Lung (tissue), 12 donors: Measurements from ENCODE around the gene NKD2. TPM values are rescaled to one million over a fixed set of nuclear protein-coding genes. Genes with fewer than 3 reads are reported as not detected.

Experiments
- ATAC-seq: fragments of 200-7000 bp; cut with Tn5 transposase; one replicate; pipeline ENCODE4 v1.9.1; 2020; ENCODE audit warnings: moderate number of reproducible peaks; ENCODE audit not compliant: insufficient read depth, low FRiP score
- DNase-seq, 3 donors: peaks; one replicate each; pipeline ENCODE4 v3.0.0-alpha.2; 2013 to 2017
- H3K27ac ChIP-seq, 2 donors: one replicate each; pipeline ENCODE4 v1.5.1; 2013; ENCODE audit warnings: mild to moderate bottlenecking in 2 of 2, moderate library complexity in 2 of 2, control low read depth in 1 of 2, inconsistent platforms in 1 of 2, low read depth in 1 of 2, low read length in 1 of 2
- H3K27me3 ChIP-seq, 3 donors: one replicate each; pipeline ENCODE4 v1.5.1; 2013; ENCODE audit warnings: low read length in 2 of 3; ENCODE audit not compliant: control insufficient read depth in 3 of 3, insufficient read depth in 3 of 3
- H3K36me3 ChIP-seq, 4 donors: one replicate each; pipeline ENCODE4 v1.5.1; 2013; ENCODE audit warnings: low read length in 4 of 4, mild to moderate bottlenecking in 1 of 4, moderate library complexity in 1 of 4; ENCODE audit not compliant: control insufficient read depth in 4 of 4, insufficient read depth in 4 of 4
- H3K4me1 ChIP-seq, 5 donors: one replicate each; pipeline ENCODE4 v1.5.1; 2013; ENCODE audit warnings: low read length in 5 of 5, mild to moderate bottlenecking in 2 of 5, moderate library complexity in 1 of 5; ENCODE audit not compliant: control insufficient read depth in 5 of 5, insufficient read depth in 5 of 5
- H3K4me3 ChIP-seq: one replicate; pipeline ENCODE4 v1.5.1; 2013; ENCODE audit warnings: mild to moderate bottlenecking, control low read depth, moderate library complexity
- H3K9ac ChIP-seq, 2 donors: one replicate each; pipeline ENCODE4 v1.5.1; 2013; ENCODE audit warnings: low read length in 2 of 2, control low read depth in 1 of 2; ENCODE audit not compliant: insufficient read depth in 1 of 2
- H3K9me3 ChIP-seq, 4 donors: one replicate each; pipeline ENCODE4 v1.5.1; 2013; ENCODE audit warnings: low read length in 3 of 4, mild to moderate bottlenecking in 1 of 4, moderate library complexity in 1 of 4; ENCODE audit not compliant: control insufficient read depth in 4 of 4, insufficient read depth in 3 of 4
- WGBS, 2 donors: extraction: QIAGEN DNeasy Blood & Tissue Kit; methylation state at CpG; one replicate each; pipeline ENCODE4 v1.1.7; 2013; 5-methylcytosine and 5-hydroxymethylcytosine counted together
- polyA plus RNA-seq, 2 donors: library from polyadenylated mRNA; stranded (reverse); fragments of 200-250 nt; gene quantifications; one replicate each; pipeline ENCODE4 v1.2.1, GENCODE V29; 2013
- total RNA-seq, 2 donors: library from RNA; depleted of rRNA in 1 of 2; stranded (reverse); fragments of >200 nt in 1 of 2; gene quantifications; one replicate each; pipeline ENCODE4 v1.2.1, GENCODE V29; 2014 to 2021
- TF ChIP-seq, protein P1 (sequence below): IDR thresholded peaks from 2 replicates; pipeline ENCODE4 v1.5.1; 2012; ENCODE audit warnings: mild to moderate bottlenecking; ENCODE audit errors: control extremely low read depth, extremely low read depth
- donor health status: control.
- donor health status: control.
- donor health status: Bipolar disorder and iron deficiency.
- donor health status: healthy.
- donor health status: DM: yes; HTN: yes; CAD: no.

The NKD2 gene
- total and polyA plus RNA-seq, 4 donors, result 9.9 to 88.0 (median 48.4) TPM

DNA sequence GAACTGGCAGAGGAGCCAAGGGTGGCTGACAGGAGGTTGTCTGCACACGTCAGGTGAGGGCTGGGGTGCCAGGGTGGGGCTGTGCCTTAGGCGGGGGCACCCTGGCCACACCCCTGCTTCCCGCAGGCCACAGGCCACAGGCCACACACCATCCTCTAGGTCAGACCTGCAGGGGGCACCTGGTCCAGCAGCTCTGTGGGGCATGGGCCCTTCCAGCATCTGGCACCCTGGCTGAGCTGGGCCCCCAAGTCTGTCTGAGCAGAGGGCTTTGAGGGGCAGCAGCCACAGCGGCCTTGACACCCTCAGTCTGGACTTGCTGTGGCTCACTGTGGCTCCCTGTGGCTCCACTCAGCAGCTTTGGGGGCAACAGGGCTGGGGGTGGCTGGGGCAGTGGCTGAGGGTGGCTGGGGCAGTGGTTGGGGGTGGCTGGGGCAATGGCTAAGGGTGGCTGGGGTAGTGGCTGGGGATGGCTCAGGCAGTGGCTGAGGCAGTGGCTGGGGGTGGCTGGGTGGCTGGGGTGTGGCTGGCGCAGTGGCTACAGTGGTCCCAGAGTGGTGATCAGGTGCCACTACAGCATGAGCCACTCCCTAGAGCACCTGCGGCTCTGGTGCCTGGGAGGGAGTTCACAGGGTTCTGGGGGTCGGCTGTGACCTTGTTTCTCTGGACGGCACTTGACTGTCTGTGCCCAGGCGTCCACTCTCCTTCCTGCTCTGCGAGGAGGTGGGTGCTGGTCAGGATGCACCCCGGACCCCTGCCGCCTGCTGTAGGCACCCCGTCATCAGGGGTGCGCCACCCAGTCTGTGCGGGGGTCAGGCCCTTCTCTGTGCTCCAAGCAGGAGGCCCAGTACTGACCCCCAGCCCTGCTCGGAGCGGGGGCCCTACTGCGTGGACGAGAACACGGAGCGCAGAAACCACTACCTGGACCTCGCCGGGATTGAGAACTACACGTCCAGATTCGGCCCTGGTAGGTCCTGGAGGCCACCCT lies 27.1 kb downstream of the NKD2 start:
- WGBS, 2 donors, result 94 to 97% methylated on average over 23 to 25 of the region's 25 CpGs
- Histone ChIP-seq H3K36me3 (peaks cover 0 to 5% (median 2%) of the 10 kb centered on the region in 4 donors), H3K9ac (no peak overlapping the region), H3K4me3 (no peak overlapping the region), H3K27me3 (no peaks in the 10 kb centered on the region), H3K9me3 (peaks cover 0 to 2% (median 0%) of the 10 kb centered on the region in 4 donors), H3K27ac (no peak overlapping the region), H3K4me1 (no peaks in the 10 kb centered on the region)
- ATAC-seq, result no peak
- no peak for DNase-seq
- TF ChIP-seq, protein P1, sequence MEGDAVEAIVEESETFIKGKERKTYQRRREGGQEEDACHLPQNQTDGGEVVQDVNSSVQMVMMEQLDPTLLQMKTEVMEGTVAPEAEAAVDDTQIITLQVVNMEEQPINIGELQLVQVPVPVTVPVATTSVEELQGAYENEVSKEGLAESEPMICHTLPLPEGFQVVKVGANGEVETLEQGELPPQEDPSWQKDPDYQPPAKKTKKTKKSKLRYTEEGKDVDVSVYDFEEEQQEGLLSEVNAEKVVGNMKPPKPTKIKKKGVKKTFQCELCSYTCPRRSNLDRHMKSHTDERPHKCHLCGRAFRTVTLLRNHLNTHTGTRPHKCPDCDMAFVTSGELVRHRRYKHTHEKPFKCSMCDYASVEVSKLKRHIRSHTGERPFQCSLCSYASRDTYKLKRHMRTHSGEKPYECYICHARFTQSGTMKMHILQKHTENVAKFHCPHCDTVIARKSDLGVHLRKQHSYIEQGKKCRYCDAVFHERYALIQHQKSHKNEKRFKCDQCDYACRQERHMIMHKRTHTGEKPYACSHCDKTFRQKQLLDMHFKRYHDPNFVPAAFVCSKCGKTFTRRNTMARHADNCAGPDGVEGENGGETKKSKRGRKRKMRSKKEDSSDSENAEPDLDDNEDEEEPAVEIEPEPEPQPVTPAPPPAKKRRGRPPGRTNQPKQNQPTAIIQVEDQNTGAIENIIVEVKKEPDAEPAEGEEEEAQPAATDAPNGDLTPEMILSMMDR, result no peak

DNA sequence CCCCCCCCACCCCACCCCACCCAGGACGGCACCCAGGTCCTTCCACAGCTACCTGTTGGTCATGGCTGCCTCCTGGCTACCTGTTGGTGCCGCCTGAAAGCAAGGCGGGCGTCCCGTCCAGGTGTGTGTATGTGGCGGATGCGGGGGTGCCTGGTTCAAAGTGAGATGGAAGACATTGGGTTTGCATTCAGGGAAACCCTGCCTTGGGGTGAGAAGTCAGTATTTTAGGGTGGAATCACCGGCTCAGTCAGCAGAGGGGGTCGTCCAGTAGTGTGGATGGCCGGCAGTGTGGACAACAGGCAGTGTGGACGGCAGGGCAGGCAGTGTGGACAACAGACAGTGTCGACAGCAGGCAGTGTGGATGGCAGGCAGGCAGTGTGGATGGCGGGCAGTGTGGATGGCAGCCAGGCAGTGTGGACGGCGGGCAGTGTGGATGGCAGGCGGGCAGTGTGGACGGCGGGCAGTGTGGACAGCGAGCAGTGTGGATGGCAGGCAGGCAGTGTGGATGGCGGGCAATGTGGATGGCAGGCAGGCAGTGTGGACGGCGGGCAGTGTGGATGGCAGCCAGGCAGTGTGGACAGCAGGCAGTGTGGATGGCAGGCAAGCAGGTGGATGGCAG lies 28.0 kb downstream of the NKD2 start:
- Histone ChIP-seq H3K4me3 (no peak overlapping the region), H3K27me3 (no peaks in the 10 kb centered on the region), H3K9ac (no peak overlapping the region), H3K27ac (no peak overlapping the region), H3K9me3 (peaks cover 0 to 2% (median 0%) of the 10 kb centered on the region in 4 donors), H3K36me3 (peaks cover 0 to 5% (median 2%) of the 10 kb centered on the region in 4 donors), H3K4me1 (no peaks in the 10 kb centered on the region)
- DNase-seq, result no peak
- ATAC-seq, result no peak
- 91 to 94% methylated on average over 22 of the region's 22 CpGs for WGBS, 2 donors
- TF ChIP-seq, protein P1, result no peak

DNA sequence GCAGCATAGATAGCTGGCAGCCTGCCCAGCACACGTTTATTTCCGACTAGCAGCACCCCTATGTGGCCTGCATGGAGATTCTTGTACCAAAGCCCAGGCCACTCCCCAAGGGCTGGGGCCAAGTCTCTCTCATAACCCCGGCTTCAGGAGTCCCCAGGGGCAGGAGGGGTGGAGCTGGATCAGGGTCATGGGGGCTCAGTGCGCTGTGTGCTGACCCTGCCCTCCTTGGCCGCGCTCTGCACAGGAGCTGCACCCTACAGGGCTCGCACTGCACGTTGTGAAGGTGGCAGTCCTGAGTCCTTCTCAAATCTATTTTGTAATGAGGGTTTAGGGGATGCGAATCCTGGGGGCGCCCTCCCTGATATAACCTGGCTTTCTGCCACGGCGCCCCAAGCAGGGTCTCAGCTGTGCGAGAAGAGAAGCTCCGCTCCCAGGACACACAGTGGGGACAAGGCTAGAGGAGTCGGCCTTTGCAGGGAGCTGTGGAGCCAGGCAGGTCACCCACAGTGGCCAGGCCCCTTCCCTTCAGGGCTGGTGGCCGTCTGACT lies 28.6 kb downstream of the NKD2 start:
- DNase-seq (no peak), ATAC-seq (no peak)
- 75 to 83% methylated on average over 16 of the region's 16 CpGs for WGBS, 2 donors
- no peaks in the 10 kb centered on the region for H3K27me3 ChIP-seq
- H3K27ac ChIP-seq, result no peak overlapping the region
- peaks cover 0 to 5% (median 2%) of the 10 kb centered on the region in 4 donors for H3K36me3 ChIP-seq
- H3K4me3 ChIP-seq, result no peak overlapping the region
- TF ChIP-seq, protein P1, result no peak
- H3K4me1 ChIP-seq, result no peaks in the 10 kb centered on the region
- H3K9me3 ChIP-seq, result peaks cover 0 to 2% (median 0%) of the 10 kb centered on the region in 4 donors
- H3K9ac ChIP-seq, result no peak overlapping the region
